Measurements from ENCODE around the gene BIRC7. TPM values are rescaled to one million over a fixed set of nuclear protein-coding genes. Genes with fewer than 3 reads are reported as not detected.

Gene BIRC7
- total RNA-seq, 1 donor from 2014 or later: not detected

GRCh38 chr20:63208346-63208909 is 27.3 kb upstream of the BIRC7 start:
- Histone ChIP-seq H3K4me3 (ENCODE audit: low read depth, low read length) (no peak overlapping the region), H3K27me3 (ENCODE audit: control insufficient read depth, insufficient read depth, low read length) (no peaks in the 10 kb centered on the region), H3K36me3 (ENCODE audit: control insufficient read depth, insufficient read depth, low read length) (peaks cover 33% of the 10 kb centered on the region)
- no peak for TF ChIP-seq CTCF (IDR thresholded peaks at IDR 0.05; ENCODE audit: insufficient read depth, low read length, severe bottlenecking)
- DNase-seq (ENCODE audit: low read depth) (no peak), FAIRE-seq (no peak)

- peak; percentile 64 for DNase-seq (ENCODE audit: low read depth)
- Histone ChIP-seq H3K36me3 (ENCODE audit: control insufficient read depth, insufficient read depth, low read length) (peaks cover 27% of the 10 kb centered on the region), H3K4me3 (ENCODE audit: low read depth, low read length) (no peak overlapping the region), H3K27me3 (ENCODE audit: control insufficient read depth, insufficient read depth, low read length) (no peaks in the 10 kb centered on the region)
- TF ChIP-seq CTCF (IDR thresholded peaks at IDR 0.05; ENCODE audit: insufficient read depth, low read length, severe bottlenecking): no peak
- no peak for FAIRE-seq
Measured at GRCh38 chr20:63210011-63210605, 25.6 kb upstream of the BIRC7 start.

DNA sequence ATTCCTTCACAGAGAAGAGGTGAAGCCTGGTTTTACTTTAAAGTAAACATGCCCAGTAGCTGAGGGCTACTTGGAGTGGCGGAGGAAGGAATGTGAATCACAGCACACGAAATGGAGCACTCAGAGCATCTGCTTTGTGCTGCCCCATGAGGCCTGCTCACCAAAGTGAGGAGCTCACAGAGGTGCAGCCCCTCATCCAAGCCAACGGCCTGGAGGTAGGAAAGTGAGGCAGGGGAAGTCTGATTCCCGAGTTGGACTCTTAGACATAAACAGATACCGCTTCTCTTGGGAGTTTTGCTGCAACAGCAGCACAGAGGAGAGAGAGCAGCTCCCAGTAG is 23.3 kb upstream of the BIRC7 start:
- no peak for TF ChIP-seq CTCF (IDR thresholded peaks at IDR 0.05; ENCODE audit: insufficient read depth, low read length, severe bottlenecking)
- DNase-seq (ENCODE audit: low read depth) (no peak), FAIRE-seq (no peak)
- Histone ChIP-seq H3K4me3 (ENCODE audit: low read depth, low read length) (no peak overlapping the region), H3K27me3 (ENCODE audit: control insufficient read depth, insufficient read depth, low read length) (no peaks in the 10 kb centered on the region), H3K36me3 (ENCODE audit: control insufficient read depth, insufficient read depth, low read length) (peaks cover 26% of the 10 kb centered on the region)

- FAIRE-seq (no peak), DNase-seq (ENCODE audit: low read depth) (peak; percentile 67)
- H3K4me3 ChIP-seq (ENCODE audit: low read depth, low read length): no peak overlapping the region
- peaks cover 26% of the 10 kb centered on the region for H3K36me3 ChIP-seq (ENCODE audit: control insufficient read depth, insufficient read depth, low read length)
- H3K27me3 ChIP-seq (ENCODE audit: control insufficient read depth, insufficient read depth, low read length): no peaks in the 10 kb centered on the region
- TF ChIP-seq CTCF (IDR thresholded peaks at IDR 0.05; ENCODE audit: insufficient read depth, low read length, severe bottlenecking): no peak
Measured at GRCh38 chr20:63212792-63213191, 22.9 kb upstream of the BIRC7 start.

GRCh38 chr20:63214514-63214913 is 21.2 kb upstream of the BIRC7 start:
- TF ChIP-seq CTCF (IDR thresholded peaks at IDR 0.05; ENCODE audit: insufficient read depth, low read length, severe bottlenecking): no peak
- DNase-seq (ENCODE audit: low read depth): no peak
- Histone ChIP-seq H3K36me3 (ENCODE audit: control insufficient read depth, insufficient read depth, low read length) (peaks cover 19% of the 10 kb centered on the region), H3K27me3 (ENCODE audit: control insufficient read depth, insufficient read depth, low read length) (no peaks in the 10 kb centered on the region), H3K4me3 (ENCODE audit: low read depth, low read length) (no peak overlapping the region)
- FAIRE-seq: no peak

Data from bronchial epithelial cell (primary cell).